Neuron (in vitro differentiated cells): ENCODE results near the gene PSTPIP1.

Experiments
- H2AFZ ChIP-seq: one replicate; pipeline ENCODE4 v1.6.1; 2013; ENCODE audit warnings: low read depth, mild to moderate bottlenecking, inconsistent platforms, low read length, moderate library complexity
- H3K27me3 ChIP-seq: one replicate; pipeline ENCODE4 v1.6.1; 2013; ENCODE audit warnings: low read length; ENCODE audit not compliant: insufficient read depth
- H3K36me3 ChIP-seq: one replicate; pipeline ENCODE4 v1.6.1; 2013; ENCODE audit warnings: low read length; ENCODE audit not compliant: insufficient read depth
- H3K4me1 ChIP-seq: one replicate; pipeline ENCODE4 v1.6.1; 2013; ENCODE audit warnings: low read length; ENCODE audit not compliant: insufficient read depth
- H3K4me3 ChIP-seq: 2 replicates; pipeline ENCODE4 v1.5.1; 2013; ENCODE audit warnings: mild to moderate bottlenecking, low read length, moderate library complexity
- H3K9me3 ChIP-seq: one replicate; pipeline ENCODE4 v1.6.1; 2013; ENCODE audit warnings: low read length

Gene PSTPIP1

DNA sequence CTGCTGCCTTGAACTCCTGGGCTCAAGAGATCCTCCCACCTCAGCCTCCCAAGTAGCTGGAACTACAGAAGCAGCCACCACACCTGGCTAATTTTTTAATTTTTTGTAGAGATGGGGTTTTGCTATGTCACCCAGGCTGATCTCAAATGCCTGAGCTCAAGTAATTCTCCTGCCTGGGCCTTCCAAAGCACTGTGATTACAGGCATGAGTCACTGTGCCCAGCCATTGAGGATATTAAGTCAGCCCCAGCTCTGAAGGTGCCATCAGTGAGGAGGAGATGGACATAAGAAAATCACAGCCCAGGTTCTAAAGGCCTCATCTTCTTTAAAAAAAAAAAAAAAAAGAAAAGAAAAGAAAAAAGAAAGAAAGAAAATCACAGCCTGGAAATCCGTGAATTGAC is 26.6 kb upstream of the PSTPIP1 start:
- no peak overlapping the region for H2AFZ ChIP-seq
- H3K9me3 ChIP-seq, result no peaks in the 10 kb centered on the region
- no peaks in the 10 kb centered on the region for H3K36me3 ChIP-seq
- H3K4me3 ChIP-seq, result no peak overlapping the region
- H3K4me1 ChIP-seq, result no peaks in the 10 kb centered on the region
- peaks cover 12% of the 10 kb centered on the region for H3K27me3 ChIP-seq

DNA sequence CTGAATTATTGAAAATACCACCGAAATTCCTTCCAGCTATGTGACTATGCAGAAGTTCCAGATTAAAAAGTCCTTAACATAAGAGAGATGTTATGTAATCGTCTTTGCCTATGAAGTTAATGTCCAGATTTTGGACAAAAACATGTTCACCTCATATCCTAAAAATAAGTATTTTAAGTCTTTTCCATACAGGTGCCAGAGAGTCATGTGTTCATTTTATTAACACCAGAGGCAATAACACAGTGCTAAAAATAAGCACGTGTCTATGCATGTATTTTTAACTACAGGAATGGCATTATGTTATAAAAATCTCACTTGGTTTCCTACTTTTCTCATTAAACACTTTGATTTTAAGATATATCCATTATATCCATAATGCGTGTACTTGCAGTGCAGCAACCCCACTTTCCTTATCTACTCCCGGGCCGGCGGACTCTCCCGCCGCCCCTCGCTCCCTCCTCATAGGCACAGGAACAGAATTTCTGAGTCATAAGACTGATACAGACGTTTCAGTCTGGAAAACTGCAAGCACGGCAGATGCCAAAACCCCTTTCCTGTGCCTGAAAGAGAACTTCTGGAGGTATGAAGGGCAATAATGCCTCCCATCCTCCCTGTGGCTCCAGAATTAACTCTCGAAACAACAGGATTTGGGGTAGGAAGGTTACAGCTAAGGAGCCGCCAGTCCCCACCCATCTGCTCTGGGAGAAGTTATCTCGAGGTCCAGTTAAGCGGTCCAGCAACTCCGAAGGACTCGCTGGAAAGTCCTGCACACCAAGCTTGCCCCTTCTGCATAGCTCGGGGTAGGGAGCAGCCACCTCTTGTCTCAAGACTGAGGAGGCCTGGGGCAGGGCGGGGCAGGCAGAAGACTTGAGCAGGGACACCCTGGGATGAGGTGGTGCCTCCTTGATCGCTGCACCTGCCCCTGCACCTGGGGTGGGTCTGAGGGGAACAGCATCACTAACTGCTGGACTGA is 22.3 kb upstream of the PSTPIP1 start:
- H3K4me1 ChIP-seq, result no peaks in the 10 kb centered on the region
- no peaks in the 10 kb centered on the region for H3K36me3 ChIP-seq
- H2AFZ ChIP-seq, result no peak overlapping the region
- no peak overlapping the region for H3K4me3 ChIP-seq
- H3K27me3 ChIP-seq, result no peaks in the 10 kb centered on the region
- no peaks in the 10 kb centered on the region for H3K9me3 ChIP-seq

DNA sequence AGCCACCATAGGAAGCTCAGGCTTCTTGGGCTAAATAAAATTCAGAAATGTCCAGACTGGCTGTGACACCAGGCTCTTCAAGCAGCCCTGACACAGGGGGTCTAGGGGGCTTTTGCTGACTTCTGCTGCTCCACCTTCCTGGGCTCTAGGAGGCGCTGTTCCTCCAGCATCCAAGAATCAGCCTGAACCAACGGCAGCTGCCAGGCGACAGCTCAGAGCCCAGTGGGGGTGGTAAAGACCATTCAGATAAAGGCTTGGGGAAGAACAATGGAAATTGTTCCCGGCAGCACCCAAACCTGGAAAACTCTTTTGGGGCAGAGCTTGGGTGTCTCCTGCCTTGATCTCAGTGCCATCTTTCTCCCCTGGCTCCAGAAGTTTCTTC is 21.6 kb upstream of the PSTPIP1 start:
- no peak overlapping the region for H3K4me3 ChIP-seq
- H3K27me3 ChIP-seq, result no peaks in the 10 kb centered on the region
- H3K9me3 ChIP-seq, result no peaks in the 10 kb centered on the region
- no peaks in the 10 kb centered on the region for H3K4me1 ChIP-seq
- H2AFZ ChIP-seq, result no peak overlapping the region
- H3K36me3 ChIP-seq, result no peaks in the 10 kb centered on the region

DNA sequence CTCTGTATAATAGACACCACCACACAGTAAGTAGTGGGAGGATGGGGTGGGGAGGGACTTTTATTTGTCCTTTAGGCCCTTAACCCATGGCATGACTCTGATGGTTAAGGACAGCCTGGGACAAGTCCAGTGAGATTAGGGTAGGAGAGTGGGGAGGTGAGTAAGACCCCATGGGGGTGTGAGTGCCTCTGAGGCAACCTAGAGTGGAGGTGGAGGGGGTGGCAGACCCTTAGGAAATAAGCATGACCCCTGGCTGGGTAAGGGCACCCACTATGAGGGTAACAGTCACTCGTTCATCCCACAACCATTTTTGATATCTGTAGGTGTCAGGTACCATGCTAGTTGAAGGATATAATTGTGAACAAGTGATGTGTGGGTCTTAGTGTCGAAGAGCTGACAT is 21.0 kb upstream of the PSTPIP1 start:
- no peak overlapping the region for H2AFZ ChIP-seq
- no peak overlapping the region for H3K4me3 ChIP-seq
- no peaks in the 10 kb centered on the region for H3K9me3 ChIP-seq
- H3K27me3 ChIP-seq, result no peaks in the 10 kb centered on the region
- no peaks in the 10 kb centered on the region for H3K36me3 ChIP-seq
- H3K4me1 ChIP-seq, result no peaks in the 10 kb centered on the region

DNA sequence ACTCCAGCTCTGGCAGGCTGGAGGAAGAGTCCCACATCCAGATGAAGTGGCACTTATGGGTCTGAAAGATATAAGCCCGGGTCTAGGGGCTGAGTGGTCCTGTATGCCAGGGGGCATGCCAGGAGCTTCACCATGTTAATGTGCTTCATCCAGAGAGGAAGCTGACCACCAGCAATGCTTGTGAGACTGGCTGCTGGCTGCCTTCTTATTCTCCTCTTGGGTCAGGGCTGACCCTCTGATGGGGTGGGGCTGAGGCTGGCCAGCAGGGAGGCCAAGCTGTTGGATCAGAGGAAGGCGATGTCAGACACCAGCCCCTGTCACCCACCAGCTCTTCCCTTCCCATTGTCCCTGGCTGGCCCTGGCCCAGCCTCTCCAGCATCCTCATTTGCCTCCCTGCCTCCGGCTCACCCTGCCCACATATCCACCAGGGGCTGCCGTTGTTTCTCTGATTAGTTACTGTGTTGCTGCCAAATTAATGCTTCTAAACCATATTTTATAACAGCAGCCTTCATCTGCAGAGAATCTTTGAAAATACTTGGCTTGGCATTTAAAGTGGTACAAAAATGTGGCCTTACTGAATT is 20.4 kb upstream of the PSTPIP1 start:
- no peaks in the 10 kb centered on the region for H3K4me1 ChIP-seq
- H3K9me3 ChIP-seq, result no peaks in the 10 kb centered on the region

DNA sequence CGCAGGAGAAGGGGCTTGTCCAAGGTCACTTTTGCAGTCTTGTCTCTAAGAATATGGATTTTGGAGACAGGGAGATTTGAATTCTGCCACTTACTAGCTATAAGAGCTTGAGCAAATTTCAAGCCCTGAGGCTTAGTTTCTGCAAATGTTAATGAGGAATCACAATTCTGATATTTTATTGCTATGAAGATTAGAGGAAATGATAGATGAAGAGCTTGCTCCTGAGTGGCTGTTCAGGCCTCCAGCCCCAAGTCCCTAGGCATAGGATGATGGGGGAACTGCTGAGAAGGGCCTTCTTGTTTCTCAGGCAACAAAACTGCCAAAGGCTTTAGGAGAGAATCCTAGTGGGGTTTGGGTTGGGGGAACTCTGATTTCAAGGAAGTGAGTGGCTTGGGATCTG is 18.8 kb upstream of the PSTPIP1 start:
- H3K36me3 ChIP-seq, result no peaks in the 10 kb centered on the region
- H3K4me1 ChIP-seq, result no peaks in the 10 kb centered on the region
- H3K9me3 ChIP-seq, result no peaks in the 10 kb centered on the region
- no peak overlapping the region for H2AFZ ChIP-seq
- H3K27me3 ChIP-seq, result no peaks in the 10 kb centered on the region
- no peak overlapping the region for H3K4me3 ChIP-seq

More for the DNA sequence above, 20.4 kb upstream of the PSTPIP1 start:
- Histone ChIP-seq H3K4me3 (no peak overlapping the region), H3K27me3 (no peaks in the 10 kb centered on the region), H3K36me3 (no peaks in the 10 kb centered on the region), H2AFZ (no peak overlapping the region)

DNA sequence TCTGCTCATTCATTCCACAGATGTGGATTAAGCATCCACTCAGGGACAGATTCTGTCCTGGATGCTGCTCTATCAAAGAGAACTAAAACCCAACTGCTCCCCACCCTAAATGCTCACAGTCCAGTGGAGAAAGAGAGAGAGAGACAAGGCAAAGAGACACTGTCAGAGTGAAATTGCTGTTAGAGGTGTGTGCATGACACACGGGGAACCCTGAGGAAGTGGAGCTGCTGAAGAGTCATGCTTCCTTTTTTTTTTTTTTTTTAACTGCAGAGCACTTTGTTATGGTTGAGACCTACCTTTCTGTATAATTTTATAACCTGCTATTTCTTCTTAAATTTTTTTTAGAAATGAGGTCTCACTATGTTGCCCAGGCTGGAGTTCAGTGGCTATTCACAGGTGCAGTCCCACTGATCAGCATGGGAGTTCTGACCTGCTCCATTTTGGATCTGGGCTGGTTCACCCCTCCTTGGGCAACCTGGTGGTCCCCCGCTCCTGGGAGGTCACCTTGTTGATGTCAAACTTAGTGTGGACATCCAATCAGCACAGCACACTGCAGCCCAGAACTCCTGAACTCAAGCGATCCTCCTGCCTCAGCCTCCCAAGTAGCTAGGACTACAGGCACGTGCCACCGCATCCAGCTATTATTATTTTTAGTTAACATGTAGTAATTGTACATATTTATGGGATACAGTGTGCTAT is 18.2 kb upstream of the PSTPIP1 start:
- Histone ChIP-seq H3K27me3 (no peaks in the 10 kb centered on the region), H3K4me1 (no peaks in the 10 kb centered on the region), H3K9me3 (no peaks in the 10 kb centered on the region), H2AFZ (no peak overlapping the region), H3K36me3 (no peaks in the 10 kb centered on the region), H3K4me3 (no peak overlapping the region)

DNA sequence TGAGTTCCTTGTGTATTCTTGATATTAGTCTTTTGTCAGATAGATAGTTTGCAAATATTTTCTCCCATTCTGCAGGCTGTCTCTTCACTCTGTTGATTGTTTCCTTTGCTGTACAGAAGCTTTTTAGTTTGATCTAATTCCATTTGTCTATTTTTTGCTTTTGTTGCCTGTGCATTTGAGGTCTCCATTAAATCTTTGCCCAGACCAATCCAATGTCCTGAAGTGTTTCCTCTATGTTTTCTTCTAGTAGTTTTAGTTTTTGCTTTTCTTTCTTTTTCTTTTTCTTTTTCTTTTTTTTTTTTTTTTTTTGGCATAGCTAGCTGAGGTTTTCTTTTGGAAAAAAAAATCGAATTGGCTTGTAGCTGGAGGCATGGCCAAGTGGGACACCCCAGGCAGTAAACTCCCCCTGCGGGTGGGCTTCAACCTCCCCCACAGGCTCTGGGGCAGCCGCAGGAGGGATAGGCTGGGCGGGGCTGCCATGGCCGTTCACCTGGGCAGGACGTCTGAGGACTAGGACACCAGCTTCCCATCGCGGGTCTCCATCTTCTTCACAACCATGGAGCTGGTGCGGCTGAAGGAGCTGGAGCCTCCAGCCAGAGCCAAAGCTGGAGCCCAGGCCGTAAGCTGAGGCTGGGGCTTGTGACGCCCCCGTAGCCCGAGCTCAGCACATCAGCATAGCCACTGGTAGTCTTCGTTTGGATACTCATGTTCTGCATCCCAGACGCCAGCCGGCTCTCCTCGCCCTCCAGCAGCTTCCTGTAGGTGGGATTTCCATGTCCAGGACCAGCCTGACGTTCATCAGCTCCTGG is 16.2 kb upstream of the PSTPIP1 start:
- H3K36me3 ChIP-seq, result no peaks in the 10 kb centered on the region
- no peak overlapping the region for H2AFZ ChIP-seq
- H3K4me1 ChIP-seq, result no peaks in the 10 kb centered on the region
- H3K4me3 ChIP-seq, result no peak overlapping the region
- no peaks in the 10 kb centered on the region for H3K27me3 ChIP-seq
- H3K9me3 ChIP-seq, result no peaks in the 10 kb centered on the region

DNA sequence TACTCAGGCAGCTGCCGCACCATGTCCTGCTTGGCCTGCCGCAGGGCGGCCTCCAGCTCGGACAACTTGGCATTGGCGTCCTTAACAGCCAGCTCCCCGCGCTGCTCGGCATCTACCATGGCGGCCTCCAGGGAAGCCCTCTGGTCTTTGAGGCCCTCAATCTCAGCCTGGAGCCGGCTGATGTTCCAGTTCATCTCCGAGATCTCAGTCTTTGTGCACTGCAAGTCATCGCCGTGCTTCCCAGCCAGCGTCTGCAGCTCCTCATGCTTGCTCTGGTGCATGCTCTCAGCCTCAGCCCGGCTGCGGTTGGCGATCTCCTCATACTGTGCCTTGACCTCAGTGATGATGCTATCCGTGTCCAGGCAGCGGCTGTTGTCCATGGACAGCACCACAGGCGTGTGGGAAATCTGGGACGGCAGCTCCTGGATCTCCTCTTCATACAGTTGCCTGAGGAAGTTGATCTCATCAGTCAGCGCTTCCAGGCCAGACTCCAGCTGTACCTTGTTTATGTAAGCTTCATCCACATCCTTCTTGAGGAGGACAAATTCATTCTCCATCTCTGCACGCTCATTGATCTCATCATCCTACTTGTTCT is 15.5 kb upstream of the PSTPIP1 start:
- no peaks in the 10 kb centered on the region for H3K27me3 ChIP-seq
- H3K4me3 ChIP-seq, result no peak overlapping the region
- no peak overlapping the region for H2AFZ ChIP-seq
- no peaks in the 10 kb centered on the region for H3K9me3 ChIP-seq
- no peaks in the 10 kb centered on the region for H3K36me3 ChIP-seq
- H3K4me1 ChIP-seq, result no peaks in the 10 kb centered on the region

DNA sequence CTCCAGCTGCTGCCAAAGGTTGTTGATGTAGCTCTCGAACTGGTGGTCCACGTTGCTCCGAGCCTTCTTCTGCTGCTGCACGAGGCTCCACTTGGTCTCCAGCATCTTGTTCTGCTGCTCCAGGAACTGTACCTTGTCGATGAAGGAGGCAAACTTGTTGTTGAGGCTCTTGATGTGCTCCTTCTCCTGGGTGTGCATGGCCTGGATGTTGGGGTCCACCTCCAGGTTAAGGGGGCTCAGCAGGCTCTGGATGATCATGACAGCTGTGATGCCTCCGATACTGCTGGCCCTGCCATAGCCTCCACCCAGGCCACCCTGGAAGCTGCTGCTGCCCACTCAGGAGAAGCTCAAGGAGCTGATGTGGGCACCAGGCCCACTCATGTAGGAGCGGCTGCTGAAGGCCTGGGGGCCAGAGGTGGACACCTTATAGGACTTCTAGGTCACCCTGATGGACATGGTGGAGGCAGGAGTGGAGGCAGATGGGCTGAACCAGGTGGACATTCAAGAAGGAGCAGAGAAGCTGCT is 14.9 kb upstream of the PSTPIP1 start:
- H3K9me3 ChIP-seq, result no peaks in the 10 kb centered on the region
- H2AFZ ChIP-seq, result no peak overlapping the region
- H3K4me3 ChIP-seq, result no peak overlapping the region
- H3K27me3 ChIP-seq, result no peaks in the 10 kb centered on the region
- H3K4me1 ChIP-seq, result no peaks in the 10 kb centered on the region
- no peaks in the 10 kb centered on the region for H3K36me3 ChIP-seq

DNA sequence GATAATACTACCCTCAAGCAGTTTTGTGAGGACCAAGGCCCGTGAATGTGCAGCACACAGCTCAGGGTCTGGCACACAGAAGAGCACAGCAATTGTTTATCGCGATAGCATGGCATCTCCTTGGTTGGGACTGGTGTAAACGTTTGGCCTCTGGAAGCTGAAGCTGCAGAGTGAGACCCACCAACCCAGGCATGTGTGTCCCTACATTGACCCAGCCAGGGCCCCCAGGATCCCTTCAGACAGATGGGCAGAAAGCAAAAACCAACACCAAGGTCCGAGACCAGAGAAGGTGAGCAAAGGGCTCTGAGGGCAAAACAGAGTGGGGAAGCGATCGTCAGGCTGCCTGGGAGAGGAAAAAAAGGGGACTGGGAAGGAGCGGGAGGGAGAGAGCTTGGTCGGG is 12.6 kb upstream of the PSTPIP1 start:
- Histone ChIP-seq H3K27me3 (no peaks in the 10 kb centered on the region), H2AFZ (no peak overlapping the region), H3K36me3 (no peaks in the 10 kb centered on the region), H3K4me3 (no peak overlapping the region), H3K9me3 (no peaks in the 10 kb centered on the region), H3K4me1 (no peaks in the 10 kb centered on the region)

DNA sequence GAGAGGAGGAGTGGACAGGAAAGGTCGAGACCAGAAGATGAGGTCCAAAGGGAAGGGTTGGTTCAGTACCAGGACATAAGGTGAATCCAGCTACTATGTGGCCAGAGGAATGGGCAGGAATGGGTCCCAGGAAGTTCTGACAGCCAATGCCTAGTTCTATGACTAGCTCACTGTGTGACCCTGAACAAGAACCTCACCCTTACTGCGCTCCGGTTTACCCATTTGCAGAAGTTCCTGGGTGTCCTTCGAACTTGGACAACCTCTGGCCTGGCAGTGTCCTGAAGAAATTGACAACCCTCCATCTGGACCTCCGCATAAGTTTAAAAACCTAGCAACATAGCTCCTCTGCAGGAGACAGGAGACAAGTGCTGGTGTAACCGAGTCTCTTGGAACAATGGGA is 12.2 kb upstream of the PSTPIP1 start:
- Histone ChIP-seq H2AFZ (no peak overlapping the region), H3K36me3 (no peaks in the 10 kb centered on the region), H3K27me3 (no peaks in the 10 kb centered on the region), H3K4me1 (no peaks in the 10 kb centered on the region), H3K9me3 (no peaks in the 10 kb centered on the region), H3K4me3 (no peak overlapping the region)
